ENCODE data around the gene LSG1. TPM values are rescaled to one million over a fixed set of nuclear protein-coding genes. Genes with fewer than 3 reads are reported as not detected.
"Not testable (repeated sequence)": the region's sequence is repeated elsewhere in the genome, so short reads cannot be mapped to it uniquely, and the experiment has no call there.

The LSG1 gene
- total and polyA plus RNA-seq, 10 of the 15 experiments (the other 5 are each of a cell fraction or from before 2014, with no cell fraction given) = 14.3 to 75.6 (median 54.4) TPM

DNA sequence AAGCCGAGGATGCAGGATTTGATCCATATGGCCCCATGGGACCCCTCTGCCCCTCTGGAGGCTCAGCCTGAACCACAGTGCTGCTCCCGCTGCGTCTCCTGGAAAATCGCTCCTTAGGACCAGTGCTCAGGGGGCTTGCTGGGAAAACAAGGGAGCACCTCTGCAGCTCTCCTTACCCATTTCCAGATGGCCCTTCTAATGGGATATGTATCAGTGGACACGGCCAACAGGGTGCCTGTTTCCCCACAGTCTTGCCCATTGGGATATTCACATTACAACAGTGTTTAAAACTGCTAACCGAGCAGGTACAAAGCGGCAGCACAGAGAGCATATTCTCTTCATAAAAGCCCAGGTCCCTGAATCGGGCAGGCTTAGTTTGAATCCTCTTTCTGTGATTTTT is 65.8 kb downstream of the LSG1 start (continued):
- TF ChIP-seq, protein P1, sequence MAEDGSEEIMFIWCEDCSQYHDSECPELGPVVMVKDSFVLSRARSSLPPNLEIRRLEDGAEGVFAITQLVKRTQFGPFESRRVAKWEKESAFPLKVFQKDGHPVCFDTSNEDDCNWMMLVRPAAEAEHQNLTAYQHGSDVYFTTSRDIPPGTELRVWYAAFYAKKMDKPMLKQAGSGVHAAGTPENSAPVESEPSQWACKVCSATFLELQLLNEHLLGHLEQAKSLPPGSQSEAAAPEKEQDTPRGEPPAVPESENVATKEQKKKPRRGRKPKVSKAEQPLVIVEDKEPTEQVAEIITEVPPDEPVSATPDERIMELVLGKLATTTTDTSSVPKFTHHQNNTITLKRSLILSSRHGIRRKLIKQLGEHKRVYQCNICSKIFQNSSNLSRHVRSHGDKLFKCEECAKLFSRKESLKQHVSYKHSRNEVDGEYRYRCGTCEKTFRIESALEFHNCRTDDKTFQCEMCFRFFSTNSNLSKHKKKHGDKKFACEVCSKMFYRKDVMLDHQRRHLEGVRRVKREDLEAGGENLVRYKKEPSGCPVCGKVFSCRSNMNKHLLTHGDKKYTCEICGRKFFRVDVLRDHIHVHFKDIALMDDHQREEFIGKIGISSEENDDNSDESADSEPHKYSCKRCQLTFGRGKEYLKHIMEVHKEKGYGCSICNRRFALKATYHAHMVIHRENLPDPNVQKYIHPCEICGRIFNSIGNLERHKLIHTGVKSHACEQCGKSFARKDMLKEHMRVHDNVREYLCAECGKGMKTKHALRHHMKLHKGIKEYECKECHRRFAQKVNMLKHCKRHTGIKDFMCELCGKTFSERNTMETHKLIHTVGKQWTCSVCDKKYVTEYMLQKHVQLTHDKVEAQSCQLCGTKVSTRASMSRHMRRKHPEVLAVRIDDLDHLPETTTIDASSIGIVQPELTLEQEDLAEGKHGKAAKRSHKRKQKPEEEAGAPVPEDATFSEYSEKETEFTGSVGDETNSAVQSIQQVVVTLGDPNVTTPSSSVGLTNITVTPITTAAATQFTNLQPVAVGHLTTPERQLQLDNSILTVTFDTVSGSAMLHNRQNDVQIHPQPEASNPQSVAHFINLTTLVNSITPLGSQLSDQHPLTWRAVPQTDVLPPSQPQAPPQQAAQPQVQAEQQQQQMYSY (CRISPR knock-in tag; IDR thresholded peaks at IDR 0.05) = no peak
- no peak for TF ChIP-seq KAT2A (conservative IDR thresholded peaks at IDR 0.05; ENCODE audit: control insufficient read depth, low read depth, low read length)
- TF ChIP-seq BCL11A (IDR thresholded peaks at IDR 0.05; ENCODE audit: low read depth, low read length) = no peak

GRCh38 chr3:194605314-194605713 is 66.7 kb downstream of the LSG1 start:
- BruUV-seq (replicated peaks); DNase-seq (ENCODE audit: low read depth, low spot score); H3K9ac ChIP-seq (ENCODE audit: control insufficient read depth, insufficient read depth, low read length); H2AFZ ChIP-seq (ENCODE audit: control insufficient read depth, low read depth, low read length); H3K79me2 ChIP-seq (ENCODE audit: control insufficient read depth, insufficient read depth, low read length); H3K9me3 ChIP-seq (replicated peaks; ENCODE audit: control insufficient read depth, insufficient read depth, low read length); H3K4me1 ChIP-seq (ENCODE audit: control insufficient read depth, insufficient read depth, low read length); CTCF ChIA-PET; H3K36me3 ChIP-seq (ENCODE audit: control insufficient read depth in 2 of 2, insufficient read depth in 2 of 2, low read length in 1 of 2); H4K20me1 ChIP-seq (ENCODE audit: control insufficient read depth, insufficient read depth); in situ Hi-C loops (cut with MboI); ATAC-seq; H3K4me2 ChIP-seq (ENCODE audit: control insufficient read depth, insufficient read depth); RAD21 ChIA-PET (ENCODE audit: unreplicated experiment); H3K4me3 ChIP-seq; FAIRE-seq; H3K27ac ChIP-seq (ENCODE audit: control insufficient read depth, insufficient read depth); intact Hi-C loops (cut with micrococcal nuclease; ENCODE audit: unreplicated experiment); H3K27me3 ChIP-seq (replicated peaks in 1 of 2; ENCODE audit: control insufficient read depth in 2 of 2, insufficient read depth in 2 of 2, low read length in 1 of 2); POLR2A ChIA-PET: not testable (repeated sequence)
- WGBS (ENCODE audit: insufficient coverage, insufficient replicate concordance, low lambda C conversion rate, missing lambda C conversion rate) = 78% methylated on average over 7 of the region's 7 CpGs
- SMC1A ChIA-PET (ENCODE audit: uncharacterized antibody, unreplicated experiment) = interaction anchor here (0.6 kb wide), 1 partner anchor 1088 kb away, joined by 3 read pairs; no protein-coding TSS in a partner anchor
